ENCODE data around the gene WDR18. TPM values are rescaled to one million over a fixed set of nuclear protein-coding genes. Genes with fewer than 3 reads are reported as not detected.

Gene WDR18
- total and polyA plus RNA-seq, 2 of the 4 experiments (the other 2 are of a cell fraction), result 37.1 to 56.9 TPM

GRCh38 chr19:1026783-1027649 is 42.9 kb downstream of the WDR18 start (continued):
- TF ChIP-seq RCOR1 (IDR thresholded peaks at IDR 0.05; ENCODE audit: insufficient replicate concordance, low read length) (no peak), MAZ (IDR thresholded peaks at IDR 0.05; ENCODE audit: borderline replicate concordance, low read depth, low read length) (no peak)

DNA sequence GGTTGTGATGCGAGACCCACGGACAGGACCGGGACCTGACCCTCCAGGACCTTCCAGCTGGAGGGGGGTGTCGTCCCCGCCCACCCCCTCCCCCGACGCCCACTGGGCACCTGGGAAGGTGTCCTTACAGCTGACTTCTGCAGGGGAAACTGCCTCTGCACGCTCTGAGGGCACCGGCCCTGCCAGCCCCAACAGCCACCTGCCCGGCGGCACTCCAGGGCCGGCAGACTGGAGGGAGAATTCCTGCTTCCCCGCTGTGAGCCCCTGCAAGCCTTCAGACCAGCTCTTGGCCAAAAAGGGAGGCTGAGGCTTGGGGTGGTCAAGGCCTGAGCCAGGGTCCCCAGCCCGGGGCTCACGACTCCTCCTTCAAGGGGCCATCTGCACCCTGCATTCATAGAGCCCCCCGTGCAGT is 43.5 kb downstream of the WDR18 start:
- ATAC-seq (ENCODE audit: low read depth) (peak; percentile 0; the same call in 1 of the 2 replicates), DNase-seq (no peak)
- peak overlapping the region; percentile 81 for H2BK5ac ChIP-seq (ENCODE audit: low read depth, low read length, poor library complexity, severe bottlenecking)
- H3K27ac ChIP-seq (ENCODE audit: insufficient read depth, low read length), result peak overlapping the region; percentile 99
- H3K79me1 ChIP-seq (ENCODE audit: low read depth in 1 of 2, low read length in 2 of 2), result peaks cover 4 to 28% of the 10 kb centered on the region in 2 experiments; a peak in 3 of 4 replicates
- in situ Hi-C loops (cut with MboI; ENCODE audit: low sequenced_read_pairs), result no loop called here
- 0 out of 3 replicates have a peak overlapping the region, but pooled peaks have one; percentile 30 for H2BK15ac ChIP-seq (ENCODE audit: low read depth, low read length)
- H3K36me3 ChIP-seq (ENCODE audit: control insufficient read depth, insufficient read depth, low read length), result peaks cover 29% of the 10 kb centered on the region
- peak overlapping the region; percentile 75 for H4K5ac ChIP-seq (ENCODE audit: low read depth, low read length)
- H3K4me2 ChIP-seq (ENCODE audit: low read depth, low read length), result peak overlapping the region; percentile 92
- peak overlapping the region; percentile 92 to 100; a peak in 2 of 4 replicates for H4K8ac ChIP-seq (ENCODE audit: low read depth in 2 of 2, low read length in 2 of 2)
- peak overlapping the region; percentile 53 for H2AFZ ChIP-seq (replicated peaks; ENCODE audit: low read length, poor library complexity)
- WGBS, 2 experiments (ENCODE audit: extremely low coverage in 2 of 2, insufficient read length in 1 of 2), result 9% methylated on average over 3 of the region's 16 CpGs; no CpG with 5 or more reads in 1 of the 2 experiments
- dilution Hi-C loops (cut with HindIII; ENCODE audit: low sequenced_read_pairs, unreplicated experiment), result no loop called here
- no peaks in the 10 kb centered on the region for H3K9me3 ChIP-seq (ENCODE audit: control insufficient read depth, insufficient read depth, low read length)
- H2BK20ac ChIP-seq (ENCODE audit: low read depth, low read length), result no peak overlapping the region
- peak overlapping the region; percentile 100 for H2AK9ac ChIP-seq (replicated peaks; ENCODE audit: low read depth, low read length, poor library complexity)
- ChIA-PET CTCF (no interaction called here), POLR2A (ENCODE audit: unreplicated experiment) (interaction anchor here (0.9 to 1.5 kb wide), 3 partner anchors 9 to 14 kb away, joined by 3 to 5 read pairs (median 5); partner anchors contain the start of gene ABCA7)
- peak overlapping the region; percentile 89 for H2AK5ac ChIP-seq (ENCODE audit: low read depth, low read length)
- peaks cover 8% of the 10 kb centered on the region; the same call in 1 of the 2 replicates for H3K9me1 ChIP-seq (ENCODE audit: insufficient read depth, low read length)
- peak overlapping the region; percentile 97 for H3K56ac ChIP-seq (ENCODE audit: extremely low read depth, insufficient read depth, low read length)
- H3K14ac ChIP-seq (replicated peaks; ENCODE audit: low read depth, low read length), result peak overlapping the region; percentile 97
- TF ChIP-seq CHD1 (IDR thresholded peaks at IDR 0.05; ENCODE audit: low read depth, low read length), result no peak
- no peak for TF ChIP-seq RFX5 (IDR thresholded peaks at IDR 0.05; ENCODE audit: low read depth, low read length)
- TF ChIP-seq USF2 (IDR thresholded peaks at IDR 0.05; ENCODE audit: low read depth, low read length), result no peak
- no peak for TF ChIP-seq RAD21 (IDR thresholded peaks at IDR 0.05; ENCODE audit: low read length)
- no peak for TF ChIP-seq BHLHE40 (IDR thresholded peaks at IDR 0.05; ENCODE audit: low read depth, low read length)
- BruUV-seq (replicated peaks), result no TSS peak
- H4K20me1 ChIP-seq (ENCODE audit: insufficient read depth, low read length), result peaks cover 58% of the 10 kb centered on the region
- peak overlapping the region; percentile 97 for H3K4ac ChIP-seq (ENCODE audit: low read depth, low read length)
- H3K4me3 ChIP-seq (ENCODE audit: insufficient read depth, low read depth, low read length), result peak overlapping the region; percentile 93
- peak overlapping the region; percentile 95 for H4K91ac ChIP-seq (ENCODE audit: insufficient read depth, low read depth, low read length)
- peak overlapping the region; percentile 98 for H3K9ac ChIP-seq (ENCODE audit: low read depth, low read length)
- peaks cover 16% of the 10 kb centered on the region for H3K4me1 ChIP-seq (ENCODE audit: control insufficient read depth, insufficient read depth, low read length)
- peak overlapping the region; percentile 90 for H3K18ac ChIP-seq (ENCODE audit: low read depth, low read length)
- intact Hi-C loops (cut with micrococcal nuclease), result loop anchor here (5.0 kb wide), 1 partner anchor 75 kb away; the partner anchor contains the start of gene GPX4
- H3K27me3 ChIP-seq (ENCODE audit: control insufficient read depth, insufficient read depth, low read length), result no peaks in the 10 kb centered on the region
- peak overlapping the region; percentile 74; the same call in 1 of the 2 replicates for H2BK120ac ChIP-seq (ENCODE audit: low read depth, low read length)
- H3K23ac ChIP-seq (ENCODE audit: low read depth, low read length), result peak overlapping the region; percentile 95
